H1 (cell line): Measurements from ENCODE around the gene LRRC32. TPM values are rescaled to one million over a fixed set of nuclear protein-coding genes. Genes with fewer than 3 reads are reported as not detected.

ENCODE experiments used
- CTCF ChIA-PET: fragments of 300-600 bp; sonication (Branson Sonifier 250); formaldehyde crosslinking; loops from one replicate; lab custom pipeline; 2021; ENCODE audit not compliant: partially characterized antibody; lab: Charles Lee
- POLR2A ChIA-PET: fragments of 300-600 bp; sonication (Branson Sonifier 250); formaldehyde crosslinking; loops from one replicate; lab custom pipeline; 2021; ENCODE audit warnings: inconsistent platforms; ENCODE audit not compliant: partially characterized antibody; lab: Charles Lee
- DNase-seq, 2 experiments: peaks; one replicate each; pipeline versions ENCODE4 v3.0.0 to v3.0.0-alpha.2; 2010 to 2022; ENCODE audit warnings: low spot score in 2 of 2, low read depth in 1 of 2, mixed read lengths in 1 of 2
- FAIRE-seq: peaks from 2 replicates; lab custom pipeline; 2011; peaks lifted over from hg19 to GRCh38; lab: Jason Lieb, UNC
- H2AFZ ChIP-seq: 2 replicates; pipeline ENCODE4 v1.8.1; 2012; ENCODE audit warnings: low read length, inconsistent platforms
- H2AK5ac ChIP-seq: 2 replicates; pipeline ENCODE4 v1.6.1; 2013; ENCODE audit warnings: low read depth, low read length
- H2BK120ac ChIP-seq: replicated peaks from 2 replicates; pipeline ENCODE3; 2013; ENCODE audit warnings: low read depth, low read length, inconsistent platforms
- H2BK12ac ChIP-seq: 2 replicates; pipeline ENCODE4 v1.6.1; 2013; ENCODE audit warnings: low read depth, low read length
- H2BK15ac ChIP-seq: 2 replicates; pipeline ENCODE4 v1.6.1; 2013; ENCODE audit warnings: low read length
- H2BK20ac ChIP-seq: 2 replicates; pipeline ENCODE4 v1.6.1; 2013; ENCODE audit warnings: low read length
- H2BK5ac ChIP-seq: 2 replicates; pipeline ENCODE4 v1.6.1; 2013; ENCODE audit warnings: low read depth, low read length
- H3K14ac ChIP-seq: 2 replicates; pipeline ENCODE4 v1.6.1; 2013; ENCODE audit warnings: inconsistent platforms; ENCODE audit not compliant: insufficient read length
- H3K18ac ChIP-seq: 2 replicates; pipeline ENCODE4 v1.6.1; 2013; ENCODE audit warnings: low read length; ENCODE audit errors: extremely low read depth
- H3K23ac ChIP-seq: 2 replicates; pipeline ENCODE4 v1.6.1; 2013; ENCODE audit warnings: inconsistent platforms; ENCODE audit not compliant: insufficient read length
- H3K23me2 ChIP-seq: 2 replicates; pipeline ENCODE4 v1.6.1; 2013; ENCODE audit warnings: low read depth, low read length
- H3K27ac ChIP-seq: 2 replicates; pipeline ENCODE4 v1.6.1; 2011; ENCODE audit warnings: low read depth, low read length, inconsistent platforms
- H3K27me3 ChIP-seq, 4 experiments: replicated peaks in 1 of 4; 1 replicate in 1 of 4; 2 replicates in 3 of 4; pipeline versions ENCODE4 v1.6.1 to v1.8.1; 2011 to 2013; ENCODE audit warnings: low read length in 3 of 4, mild to moderate bottlenecking in 3 of 4, inconsistent platforms in 2 of 4, mixed read lengths in 2 of 4, moderate library complexity in 1 of 4; ENCODE audit not compliant: control insufficient read depth in 3 of 4, insufficient read depth in 3 of 4; ENCODE audit errors: extremely low read depth in 1 of 4
- H3K36me3 ChIP-seq, 4 experiments: 2 replicates each; pipeline versions ENCODE4 v1.6.1 to v1.8.1; 2011 to 2013; ENCODE audit warnings: mild to moderate bottlenecking in 4 of 4, low read length in 3 of 4, moderate library complexity in 2 of 4, control low read depth in 1 of 4, inconsistent platforms in 1 of 4; ENCODE audit not compliant: insufficient read depth in 4 of 4, control insufficient read depth in 2 of 4
- H3K4ac ChIP-seq: replicated peaks from 2 replicates; pipeline ENCODE3; 2013; ENCODE audit warnings: low read length, low read depth, mixed read lengths, inconsistent platforms; ENCODE audit not compliant: insufficient read length
- H3K4me1 ChIP-seq, 4 experiments: replicated peaks in 1 of 4; 1 replicate in 1 of 4; 2 replicates in 3 of 4; pipeline versions ENCODE4 v1.6.1 to v1.8.1; 2011 to 2013; ENCODE audit warnings: low read length in 3 of 4, inconsistent platforms in 2 of 4, mixed read lengths in 1 of 4; ENCODE audit not compliant: insufficient read depth in 4 of 4, control insufficient read depth in 3 of 4
- H3K4me2 ChIP-seq, 2 experiments: 2 replicates each; pipeline versions ENCODE4 v1.6.1 to v1.8.1; 2011 to 2013; ENCODE audit warnings: low read depth in 2 of 2, low read length in 2 of 2, control low read depth in 1 of 2, inconsistent platforms in 1 of 2, mild to moderate bottlenecking in 1 of 2; ENCODE audit not compliant: insufficient read depth in 1 of 2
- H3K4me3 ChIP-seq, 4 experiments: fragments of 200-600, 300-600 bp in 1 of 4; sonication (generic), shearing (Covaris generic), sonication (Bioruptor Twin) in 1 of 4; 2 replicates each; pipeline versions ENCODE4 v1.5.1 to v1.8.1; 2011 to 2016; ENCODE audit warnings: low read length in 4 of 4, low read depth in 3 of 4, control low read depth in 2 of 4, inconsistent platforms in 2 of 4, mild to moderate bottlenecking in 2 of 4, mixed read lengths in 1 of 4, moderate library complexity in 1 of 4; ENCODE audit not compliant: insufficient read depth in 2 of 4; ENCODE audit errors: extremely low read depth in 1 of 4
- H3K56ac ChIP-seq: replicated peaks from 2 replicates; pipeline ENCODE3; 2013; ENCODE audit warnings: low read depth, mild to moderate bottlenecking, mixed read lengths, low read length, inconsistent platforms; ENCODE audit not compliant: insufficient read length
- H3K79me1 ChIP-seq: 2 replicates; pipeline ENCODE4 v1.6.1; 2013; ENCODE audit warnings: low read depth, low read length, control low read depth
- H3K79me2 ChIP-seq, 2 experiments: 2 replicates each; pipeline versions ENCODE4 v1.6.1 to v1.8.1; 2012 to 2013; ENCODE audit warnings: low read length in 2 of 2, mild to moderate bottlenecking in 2 of 2, inconsistent platforms in 1 of 2; ENCODE audit not compliant: insufficient read depth in 2 of 2, control insufficient read depth in 1 of 2
- H3K9ac ChIP-seq, 4 experiments: replicated peaks in 1 of 4; 1 replicate in 1 of 4; 2 replicates in 3 of 4; pipeline versions ENCODE4 v1.6.1 to v1.8.1; 2011 to 2013; ENCODE audit warnings: low read depth in 3 of 4, low read length in 3 of 4, control low read depth in 2 of 4, mild to moderate bottlenecking in 2 of 4, moderate library complexity in 2 of 4, inconsistent platforms in 1 of 4; ENCODE audit errors: extremely low read depth in 1 of 4
- H3K9me3 ChIP-seq, 2 experiments: 2 replicates each; pipeline versions ENCODE4 v1.6.1 to v1.8.1; 2012 to 2013; ENCODE audit warnings: mild to moderate bottlenecking in 2 of 2, moderate library complexity in 2 of 2, control low read depth in 1 of 2, inconsistent platforms in 1 of 2, low read depth in 1 of 2, low read length in 1 of 2, mixed read lengths in 1 of 2; ENCODE audit not compliant: insufficient read depth in 2 of 2
- H4K20me1 ChIP-seq, 2 experiments: replicated peaks in 1 of 2; 2 replicates each; pipeline versions ENCODE3 to v1.8.1; 2011 to 2013; ENCODE audit warnings: inconsistent platforms in 2 of 2, low read length in 2 of 2, mild to moderate bottlenecking in 1 of 2; ENCODE audit not compliant: insufficient read depth in 2 of 2, control insufficient read depth in 1 of 2
- H4K5ac ChIP-seq: 2 replicates; pipeline ENCODE4 v1.6.1; 2013; ENCODE audit warnings: low read length, low read depth, mixed read lengths, inconsistent platforms; ENCODE audit not compliant: insufficient read length
- H4K8ac ChIP-seq: 2 replicates; pipeline ENCODE4 v1.8.0; 2013; ENCODE audit warnings: mild to moderate bottlenecking, moderate library complexity, low read length, inconsistent platforms; ENCODE audit not compliant: insufficient read depth; ENCODE audit errors: extremely low read depth
- H4K91ac ChIP-seq: replicated peaks from 2 replicates; pipeline ENCODE3; 2013; ENCODE audit warnings: low read length, mixed read lengths, inconsistent platforms; ENCODE audit not compliant: insufficient read length
- CHD2 ChIP-seq: IDR thresholded peaks from 2 replicates; pipeline ENCODE4 v1.6.1; 2012; ENCODE audit warnings: low read length, improper control_type of control experiment
- WGBS, 2 experiments: shearing (Covaris generic) in 1 of 2; methylation state at CpG; one replicate each; pipeline versions ENCODE4 v1.1.6 to v1.1.7; 2013 to 2015; ENCODE audit warnings: low lambda C conversion rate in 2 of 2, mixed read lengths in 2 of 2, inconsistent platforms in 1 of 2, low coverage in 1 of 2, missing lambda C conversion rate in 1 of 2; ENCODE audit not compliant: insufficient replicate concordance in 2 of 2, insufficient coverage in 1 of 2, insufficient read length in 1 of 2; ENCODE audit errors: extremely low coverage in 1 of 2, missing lambda C conversion rate in 1 of 2; 5-methylcytosine and 5-hydroxymethylcytosine counted together
- polyA plus RNA-seq, 7 experiments: library from polyadenylated mRNA; depleted of rRNA in 3 of 7; stranded (reverse) in 5 of 7; unstranded in 2 of 7; fragments of >200 nt in 5 of 7; fragments of 200-250 nt in 2 of 7; gene quantifications; 1 replicate in 5 of 7; 2 replicates in 1 of 7; 4 replicates in 1 of 7; pipeline versions ENCODE4 v1.2.1 to v1.2.3, GENCODE V29; 2011 to 2013; ENCODE audit warnings: missing spikeins in 2 of 7, mixed read lengths in 2 of 7
- total RNA-seq: library from RNA; stranded (reverse); fragmentation: NEBNext Ultra II Directional; extraction: Animal tissue kit (Norgen Biotek cat#: 25700); gene quantifications from 2 replicates; pipeline ENCODE4 v1.2.1, GENCODE V29; 2021

The LRRC32 gene
- total and polyA plus RNA-seq, 2 of the 8 experiments (the other 6 are each of a cell fraction or from before 2014, with no cell fraction given), result 0.99 to 1.9 TPM

GRCh38 chr11:76665172-76665571 is 5.4 kb downstream of the LRRC32 start:
- Histone ChIP-seq H2BK5ac (no peak overlapping the region), H3K27ac (no peak overlapping the region), H3K23me2 (no peaks in the 10 kb centered on the region), H3K18ac (no peak overlapping the region), H2BK20ac (no peak overlapping the region), H3K4me2 (no peak overlapping the region), H2BK12ac (no peak overlapping the region), H4K8ac (no peak overlapping the region), H4K5ac (no peak overlapping the region), H2BK15ac (no peak overlapping the region), H3K9ac (no peak overlapping the region), H3K79me1 (no peaks in the 10 kb centered on the region), H2AFZ (no peak overlapping the region), H3K4me3 (no peak overlapping the region), H4K20me1 (no peaks in the 10 kb centered on the region), H3K23ac (no peak overlapping the region), H3K9me3 (no peaks in the 10 kb centered on the region), H3K4me1 (peaks cover 0 to 9% (median 1%) of the 10 kb centered on the region in 4 experiments; a peak in 5 of 7 replicates), H4K91ac (no peak overlapping the region), H3K14ac (no peak overlapping the region), H3K79me2 (no peaks in the 10 kb centered on the region), H3K56ac (no peak overlapping the region), H3K27me3 (peaks cover 0 to 13% (median 9%) of the 10 kb centered on the region in 4 experiments; a peak in 4 of 7 replicates), H3K36me3 (no peaks in the 10 kb centered on the region), H2AK5ac (no peak overlapping the region), H3K4ac (no peak overlapping the region), H2BK120ac (no peak overlapping the region)
- no peak for DNase-seq
- no peak for FAIRE-seq
- POLR2A ChIA-PET, result no interaction called here
- no peak for TF ChIP-seq CHD2
- 91% methylated on average over 2 of the region's 2 CpGs; no CpG with 5 or more reads in 1 of the 2 experiments for WGBS, 2 experiments
- CTCF ChIA-PET, result interaction anchor here (1.4 to 3.8 kb wide), 3 partner anchors 9 to 66 kb away, joined by 4 to 16 read pairs (median 4); no protein-coding TSS in a partner anchor
